ENCODE measurements around the gene DHX38.

GRCh38 chr16:72149676-72150464 lies 56.2 kb downstream of the DHX38 start:
- TF ChIP-seq ARNT (IDR thresholded peaks at IDR 0.05): no peak
- no peak for TF ChIP-seq SP1 (IDR thresholded peaks at IDR 0.05)
- no peak for TF ChIP-seq PKNOX1 (IDR thresholded peaks at IDR 0.05)
- TF ChIP-seq TARDBP (IDR thresholded peaks at IDR 0.05): no peak
- TF ChIP-seq FOXM1 (IDR thresholded peaks at IDR 0.05; ENCODE audit: borderline replicate concordance): no peak
- TF ChIP-seq CTBP1 (IDR thresholded peaks at IDR 0.05; ENCODE audit: borderline replicate concordance): no peak
- no peak for TF ChIP-seq LEF1 (IDR thresholded peaks at IDR 0.05; ENCODE audit: borderline replicate concordance)
- no peak for TF ChIP-seq FOXA1 (IDR thresholded peaks at IDR 0.05)
- no peak for TF ChIP-seq FOXK2 (IDR thresholded peaks at IDR 0.05)
- TF ChIP-seq ZNF384 (IDR thresholded peaks at IDR 0.05): no peak
